ENCODE results near the gene EML4. TPM values are rescaled to one million over a fixed set of nuclear protein-coding genes. Genes with fewer than 3 reads are reported as not detected.

Gene EML4
- total and polyA plus RNA-seq, 10 of the 15 experiments (the other 5 are each of a cell fraction or from before 2014, with no cell fraction given) = 23.1 to 91.3 (median 77.4) TPM

GRCh38 chr2:42153944-42154581 lies 15.1 kb upstream of the EML4 start (continued):
- no peak for TF ChIP-seq PML (IDR thresholded peaks at IDR 0.05; ENCODE audit: low read length)

DNA sequence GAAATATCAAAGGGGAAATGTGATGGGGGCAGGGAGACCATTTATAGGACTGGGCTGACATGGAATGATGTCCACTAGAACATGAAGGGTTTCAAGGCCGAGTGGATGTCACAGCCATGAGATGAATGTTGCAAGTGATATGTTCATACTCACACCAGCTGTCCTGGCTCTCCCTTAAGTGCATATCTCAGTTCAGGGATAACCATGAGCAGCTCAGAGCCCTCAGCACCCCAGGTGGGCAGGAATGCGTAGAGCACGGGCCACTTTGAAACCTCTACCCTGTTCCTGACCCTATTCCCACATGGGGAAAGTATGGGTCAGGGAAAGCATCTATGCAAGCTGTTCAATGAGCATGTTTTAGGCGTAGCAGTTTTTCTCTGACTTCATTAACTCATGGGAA lies 12.4 kb upstream of the EML4 start:
- H3K9ac ChIP-seq (ENCODE audit: control insufficient read depth, insufficient read depth, low read length) = no peak overlapping the region
- DNase-seq (ENCODE audit: low read depth, low spot score) = no peak
- H2AFZ ChIP-seq (ENCODE audit: control insufficient read depth, low read depth, low read length) = no peak overlapping the region
- H4K20me1 ChIP-seq (ENCODE audit: control insufficient read depth, insufficient read depth) = no peaks in the 10 kb centered on the region
- SMC1A ChIA-PET (ENCODE audit: uncharacterized antibody, unreplicated experiment) = interaction anchor here (1.0 to 1.9 kb wide), 5 partner anchors 8 to 21 kb away, joined by 3 to 5 read pairs (median 4); no protein-coding TSS in a partner anchor
- TF ChIP-seq ZBTB11 (CRISPR knock-in tag; IDR thresholded peaks at IDR 0.05) (no peak), CHD2 (IDR thresholded peaks at IDR 0.05; ENCODE audit: borderline replicate concordance, low read depth, low read length) (no peak), TCF12 (IDR thresholded peaks at IDR 0.05; ENCODE audit: low read depth, low read length) (no peak), ZNF24 (IDR thresholded peaks at IDR 0.05) (no peak), YY1 (IDR thresholded peaks at IDR 0.05; ENCODE audit: low read depth, low read length) (no peak), HDAC2 (IDR thresholded peaks at IDR 0.05) (no peak)
- intact Hi-C loops (cut with micrococcal nuclease; ENCODE audit: unreplicated experiment) = no loop called here
- H3K4me1 ChIP-seq (ENCODE audit: control insufficient read depth, insufficient read depth, low read length) = no peaks in the 10 kb centered on the region
- no peak overlapping the region for H3K4me2 ChIP-seq (ENCODE audit: control insufficient read depth, insufficient read depth)
- POLR2A ChIA-PET = no interaction called here
- H3K4me3 ChIP-seq = no peak overlapping the region
- ATAC-seq = no peak
- H3K36me3 ChIP-seq (ENCODE audit: control insufficient read depth in 2 of 2, insufficient read depth in 2 of 2, low read length in 1 of 2) = no peaks in the 10 kb centered on the region
- in situ Hi-C loops (cut with MboI) = no loop called here
- 60% methylated on average over 4 of the region's 4 CpGs for WGBS (ENCODE audit: insufficient coverage, insufficient replicate concordance, low lambda C conversion rate, missing lambda C conversion rate)
- H3K9me3 ChIP-seq (replicated peaks; ENCODE audit: control insufficient read depth, insufficient read depth, low read length) = no peaks in the 10 kb centered on the region; the same call in 2 of the 3 replicates
- no TSS peak for BruUV-seq (replicated peaks)
- H3K27ac ChIP-seq (ENCODE audit: control insufficient read depth, insufficient read depth) = no peak overlapping the region
- CTCF ChIA-PET = interaction anchor here (0.8 to 1.3 kb wide), 2 partner anchors 15 to 28 kb away, joined by 3 to 4 read pairs; no protein-coding TSS in a partner anchor
- no peaks in the 10 kb centered on the region for H3K27me3 ChIP-seq (replicated peaks in 1 of 2; ENCODE audit: control insufficient read depth in 2 of 2, insufficient read depth in 2 of 2, low read length in 1 of 2)
- no peaks in the 10 kb centered on the region for H3K79me2 ChIP-seq (ENCODE audit: control insufficient read depth, insufficient read depth, low read length)
- FAIRE-seq = no peak
- RAD21 ChIA-PET (ENCODE audit: unreplicated experiment) = no interaction called here
